ENCODE results near the gene SNAPIN.

SNAPIN gene

GRCh38 chr1:153661111-153661708, 2.7 kb downstream of the SNAPIN start:
- peaks cover 55% of the 10 kb centered on the region for H3F3A ChIP-seq (ENCODE audit: control insufficient read depth, insufficient read depth)

GRCh38 chr1:153662269-153662668, 3.8 kb downstream of the SNAPIN start:
- H4K20me1 ChIP-seq (ENCODE audit: control insufficient read depth, insufficient read depth, low read depth, low read length): no peaks in the 10 kb centered on the region
- peaks cover 69% of the 10 kb centered on the region for H3K36me3 ChIP-seq (ENCODE audit: control insufficient read depth, low read length)
- peaks cover 53% of the 10 kb centered on the region for H3F3A ChIP-seq (ENCODE audit: control insufficient read depth, insufficient read depth)

More at GRCh38 chr1:153661111-153661708, 2.7 kb downstream of the SNAPIN start:
- Histone ChIP-seq H3K9me2 (replicated peaks; ENCODE audit: control insufficient read depth, low read length) (no peaks in the 10 kb centered on the region), H3K79me2 (ENCODE audit: control insufficient read depth, low read length) (peaks cover 14% of the 10 kb centered on the region), H3K4me2 (ENCODE audit: low read length) (no peak overlapping the region), H3K36me3 (ENCODE audit: control insufficient read depth, low read length) (peaks cover 58% of the 10 kb centered on the region), H3K9me3 (ENCODE audit: control insufficient read depth, insufficient read depth, low read length) (no peaks in the 10 kb centered on the region), H4K20me1 (ENCODE audit: control insufficient read depth, insufficient read depth, low read depth, low read length) (no peaks in the 10 kb centered on the region), H3K4me3 (ENCODE audit: low read length) (no peak overlapping the region), H3K27ac (ENCODE audit: low read depth, low read length) (no peak overlapping the region), H3K27me3 (ENCODE audit: control insufficient read depth, low read length) (no peaks in the 10 kb centered on the region), H3K4me1 (ENCODE audit: control insufficient read depth, low read length) (peaks cover 17% of the 10 kb centered on the region)
- TF ChIP-seq EZH2phosphoT487 (IDR thresholded peaks at IDR 0.05; ENCODE audit: borderline replicate concordance, low read length): no peak
- TF ChIP-seq CTCF (IDR thresholded peaks at IDR 0.05; ENCODE audit: low read depth, low read length, poor library complexity, severe bottlenecking): no peak

GRCh38 chr1:153663211-153663610, 4.7 kb downstream of the SNAPIN start:
- Histone ChIP-seq H3K4me3 (ENCODE audit: low read length) (no peak overlapping the region), H3K4me2 (ENCODE audit: low read length) (no peak overlapping the region), H3K27me3 (ENCODE audit: control insufficient read depth, low read length) (no peaks in the 10 kb centered on the region), H3K79me2 (ENCODE audit: control insufficient read depth, low read length) (peaks cover 25% of the 10 kb centered on the region), H3K4me1 (ENCODE audit: control insufficient read depth, low read length) (peaks cover 12% of the 10 kb centered on the region), H3K36me3 (ENCODE audit: control insufficient read depth, low read length) (peaks cover 78% of the 10 kb centered on the region), H3F3A (ENCODE audit: control insufficient read depth, insufficient read depth) (peaks cover 54% of the 10 kb centered on the region), H4K20me1 (ENCODE audit: control insufficient read depth, insufficient read depth, low read depth, low read length) (no peaks in the 10 kb centered on the region), H3K27ac (ENCODE audit: low read depth, low read length) (no peak overlapping the region), H3K9me3 (ENCODE audit: control insufficient read depth, insufficient read depth, low read length) (no peaks in the 10 kb centered on the region), H3K9me2 (replicated peaks; ENCODE audit: control insufficient read depth, low read length) (no peaks in the 10 kb centered on the region)
- TF ChIP-seq CTCF (IDR thresholded peaks at IDR 0.05; ENCODE audit: low read depth, low read length, poor library complexity, severe bottlenecking) (no peak), EZH2phosphoT487 (IDR thresholded peaks at IDR 0.05; ENCODE audit: borderline replicate concordance, low read length) (no peak)

More at GRCh38 chr1:153662269-153662668, 3.8 kb downstream of the SNAPIN start:
- Histone ChIP-seq H3K4me3 (ENCODE audit: low read length) (no peak overlapping the region), H3K4me2 (ENCODE audit: low read length) (no peak overlapping the region), H3K79me2 (ENCODE audit: control insufficient read depth, low read length) (peaks cover 15% of the 10 kb centered on the region), H3K9me2 (replicated peaks; ENCODE audit: control insufficient read depth, low read length) (no peaks in the 10 kb centered on the region), H3K9me3 (ENCODE audit: control insufficient read depth, insufficient read depth, low read length) (no peaks in the 10 kb centered on the region), H3K27me3 (ENCODE audit: control insufficient read depth, low read length) (no peaks in the 10 kb centered on the region), H3K27ac (ENCODE audit: low read depth, low read length) (no peak overlapping the region), H3K4me1 (ENCODE audit: control insufficient read depth, low read length) (peaks cover 17% of the 10 kb centered on the region)
- TF ChIP-seq CTCF (IDR thresholded peaks at IDR 0.05; ENCODE audit: low read depth, low read length, poor library complexity, severe bottlenecking) (no peak), EZH2phosphoT487 (IDR thresholded peaks at IDR 0.05; ENCODE audit: borderline replicate concordance, low read length) (no peak)

Measured in DOHH2 (cell line).